Progenitor cell of endocrine pancreas (in vitro differentiated cells): ENCODE measurements around the gene CDK4. TPM values are rescaled to one million over a fixed set of nuclear protein-coding genes. Genes with fewer than 3 reads are reported as not detected.

ENCODE experiments used
- DNase-seq: peaks from one replicate; pipeline ENCODE4 v3.0.0; 2021; ENCODE audit warnings: low spot score; ENCODE audit not compliant: unreplicated experiment
- H3K27ac Mint-ChIP-seq: 2 replicates; pipeline ENCODE4 v1.8.0; 2021; ENCODE audit warnings: mild to moderate bottlenecking, moderate library complexity, mixed read lengths
- H3K27me3 Mint-ChIP-seq: 2 replicates; pipeline ENCODE4 v1.8.0; 2021; ENCODE audit warnings: mixed read lengths
- H3K36me3 Mint-ChIP-seq: 2 replicates; pipeline ENCODE4 v1.8.0; 2022; ENCODE audit warnings: mixed read lengths; ENCODE audit not compliant: insufficient read depth
- H3K4me1 Mint-ChIP-seq: 2 replicates; pipeline ENCODE4 v1.8.0; 2021; ENCODE audit warnings: low read depth, mixed read lengths
- H3K4me3 Mint-ChIP-seq: 2 replicates; pipeline ENCODE4 v1.8.0; 2021; ENCODE audit warnings: low read depth, mild to moderate bottlenecking, moderate library complexity, mixed read lengths
- H3K9me3 Mint-ChIP-seq: 2 replicates; pipeline ENCODE4 v1.8.0; 2021; ENCODE audit warnings: low read depth, mixed read lengths
- total RNA-seq: library from RNA; stranded (reverse); gene quantifications from 2 replicates; pipeline ENCODE4 v1.2.1, GENCODE V29; 2021
- TF ChIP-seq, protein P1 (sequence below): fragments of 200-600 bp; sonication (generic); IDR thresholded peaks from one replicate; pipeline ENCODE4 v1.5.0; 2021; ENCODE audit warnings: antibody characterized with exemption, mild to moderate bottlenecking; ENCODE audit not compliant: unreplicated experiment

Gene CDK4
- total RNA-seq, 1 donor from 2014 or later = 208 TPM

- Mint-ChIP-seq H3K27me3 (peaks cover 63% of the 10 kb centered on the region), H3K4me3 (peak overlapping the region; percentile 60), H3K4me1 (peaks cover 10% of the 10 kb centered on the region), H3K9me3 (no peaks in the 10 kb centered on the region), H3K36me3 (peaks cover 8% of the 10 kb centered on the region), H3K27ac (no peak overlapping the region)
- TF ChIP-seq, protein P1, sequence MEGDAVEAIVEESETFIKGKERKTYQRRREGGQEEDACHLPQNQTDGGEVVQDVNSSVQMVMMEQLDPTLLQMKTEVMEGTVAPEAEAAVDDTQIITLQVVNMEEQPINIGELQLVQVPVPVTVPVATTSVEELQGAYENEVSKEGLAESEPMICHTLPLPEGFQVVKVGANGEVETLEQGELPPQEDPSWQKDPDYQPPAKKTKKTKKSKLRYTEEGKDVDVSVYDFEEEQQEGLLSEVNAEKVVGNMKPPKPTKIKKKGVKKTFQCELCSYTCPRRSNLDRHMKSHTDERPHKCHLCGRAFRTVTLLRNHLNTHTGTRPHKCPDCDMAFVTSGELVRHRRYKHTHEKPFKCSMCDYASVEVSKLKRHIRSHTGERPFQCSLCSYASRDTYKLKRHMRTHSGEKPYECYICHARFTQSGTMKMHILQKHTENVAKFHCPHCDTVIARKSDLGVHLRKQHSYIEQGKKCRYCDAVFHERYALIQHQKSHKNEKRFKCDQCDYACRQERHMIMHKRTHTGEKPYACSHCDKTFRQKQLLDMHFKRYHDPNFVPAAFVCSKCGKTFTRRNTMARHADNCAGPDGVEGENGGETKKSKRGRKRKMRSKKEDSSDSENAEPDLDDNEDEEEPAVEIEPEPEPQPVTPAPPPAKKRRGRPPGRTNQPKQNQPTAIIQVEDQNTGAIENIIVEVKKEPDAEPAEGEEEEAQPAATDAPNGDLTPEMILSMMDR = no peak
- no peak for DNase-seq
Measured at GRCh38 chr12:57764662-57765002, 12.5 kb upstream of the CDK4 start.

GRCh38 chr12:57763881-57764661, 12.0 kb upstream of the CDK4 start:
- Mint-ChIP-seq H3K36me3 (peaks cover 10% of the 10 kb centered on the region), H3K4me3 (peak overlapping the region; percentile 60), H3K27me3 (peaks cover 63% of the 10 kb centered on the region), H3K9me3 (no peaks in the 10 kb centered on the region), H3K4me1 (peaks cover 10% of the 10 kb centered on the region), H3K27ac (no peak overlapping the region)
- no peak for DNase-seq
- TF ChIP-seq, protein P1 = no peak

- Mint-ChIP-seq H3K4me1 (peaks cover 10% of the 10 kb centered on the region), H3K9me3 (no peaks in the 10 kb centered on the region), H3K4me3 (no peak overlapping the region), H3K27ac (no peak overlapping the region), H3K27me3 (peaks cover 52% of the 10 kb centered on the region), H3K36me3 (peaks cover 13% of the 10 kb centered on the region)
- no peak for DNase-seq
- TF ChIP-seq, protein P1 = no peak
Measured at GRCh38 chr12:57762463-57762862, 10.4 kb upstream of the CDK4 start.

DNA sequence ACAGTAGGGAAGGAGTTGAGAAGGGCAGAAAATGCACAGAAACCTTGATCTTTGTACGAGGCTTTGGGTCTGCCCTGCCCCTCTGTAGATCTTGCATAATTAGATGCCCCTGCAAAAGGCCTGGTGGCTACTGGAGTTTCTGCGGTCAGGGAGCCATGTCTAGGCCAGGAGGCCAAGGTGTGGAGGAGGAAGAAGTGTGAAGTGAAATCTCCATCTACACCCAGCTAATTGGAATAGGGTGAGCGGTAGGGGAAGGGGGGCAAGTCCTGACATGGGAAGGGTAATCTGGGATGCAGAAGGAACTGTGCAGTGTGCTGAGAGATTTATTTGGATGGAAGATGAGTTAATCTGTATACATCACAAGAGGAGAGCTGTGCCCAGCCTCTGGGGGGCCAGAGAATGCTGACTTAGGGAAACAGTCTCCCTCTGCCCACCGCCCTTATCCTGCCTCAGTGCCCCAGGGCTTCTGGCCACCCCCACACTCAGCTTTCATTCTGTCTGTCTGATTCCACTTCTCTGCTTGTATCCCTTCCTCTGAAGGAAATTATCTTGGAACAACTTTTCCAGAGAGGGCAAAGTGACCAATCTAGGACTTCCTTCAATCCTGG, 9.4 kb upstream of the CDK4 start:
- DNase-seq = no peak
- H3K27ac Mint-ChIP-seq = no peak overlapping the region
- peaks cover 17% of the 10 kb centered on the region for H3K36me3 Mint-ChIP-seq
- peaks cover 12% of the 10 kb centered on the region for H3K4me1 Mint-ChIP-seq
- no peaks in the 10 kb centered on the region for H3K9me3 Mint-ChIP-seq
- no peak overlapping the region for H3K4me3 Mint-ChIP-seq
- peaks cover 43% of the 10 kb centered on the region for H3K27me3 Mint-ChIP-seq
- TF ChIP-seq, protein P1 = no peak

- Mint-ChIP-seq H3K27me3 (peaks cover 33% of the 10 kb centered on the region), H3K4me3 (no peak overlapping the region), H3K4me1 (peaks cover 12% of the 10 kb centered on the region), H3K27ac (no peak overlapping the region), H3K9me3 (no peaks in the 10 kb centered on the region), H3K36me3 (peaks cover 17% of the 10 kb centered on the region)
- DNase-seq = no peak
- TF ChIP-seq, protein P1 = no peak
Measured at GRCh38 chr12:57760347-57760982, 8.4 kb upstream of the CDK4 start.
